ENCODE results near the gene SLC27A2. TPM values are rescaled to one million over a fixed set of nuclear protein-coding genes. Genes with fewer than 3 reads are reported as not detected.

The SLC27A2 gene
- total RNA-seq, 1 donor from 2014 or later, result 2.1 TPM

GRCh38 chr15:50247819-50248655, 66.0 kb downstream of the SLC27A2 start:
- no peak overlapping the region for H3K9ac ChIP-seq
- no peaks in the 10 kb centered on the region for H3K36me3 Mint-ChIP-seq
- H3K27me3 ChIP-seq, result no peaks in the 10 kb centered on the region
- DNase-seq (ENCODE audit: low spot score), result no peak
- H3K9me3 Mint-ChIP-seq, result peaks cover 2% of the 10 kb centered on the region
- peaks cover 8% of the 10 kb centered on the region for H3K27me3 Mint-ChIP-seq (ENCODE audit: insufficient read depth, low read depth)
- no peak overlapping the region for H3K4me3 ChIP-seq
- no peak overlapping the region for H3K27ac Mint-ChIP-seq
- no peak overlapping the region for H3K27ac ChIP-seq
- no peaks in the 10 kb centered on the region for H3K4me1 ChIP-seq
- no peaks in the 10 kb centered on the region for H3K4me1 Mint-ChIP-seq
- no peaks in the 10 kb centered on the region for H3K9me3 ChIP-seq (ENCODE audit: low read depth)
- H3K36me3 ChIP-seq, result no peaks in the 10 kb centered on the region
- H3F3A ChIP-seq (ENCODE audit: low read depth), result no peaks in the 10 kb centered on the region
- no peaks in the 10 kb centered on the region for H4K20me1 ChIP-seq (ENCODE audit: low read depth)
- no peak overlapping the region for H3K4me2 ChIP-seq
- no peak overlapping the region for H2AFZ ChIP-seq (replicated peaks)
- TF ChIP-seq CTCF (IDR thresholded peaks at IDR 0.05), result no peak
- no peaks in the 10 kb centered on the region for H3K79me2 ChIP-seq (ENCODE audit: low read depth)
- no peak overlapping the region for H3K4me3 Mint-ChIP-seq

- Mint-ChIP-seq H3K9me3 (peaks cover 2% of the 10 kb centered on the region), H3K4me3 (no peak overlapping the region), H3K36me3 (no peaks in the 10 kb centered on the region), H3K27ac (no peak overlapping the region), H3K27me3 (ENCODE audit: insufficient read depth, low read depth) (peaks cover 5% of the 10 kb centered on the region), H3K4me1 (peaks cover 1% of the 10 kb centered on the region)
- TF ChIP-seq CTCF (IDR thresholded peaks at IDR 0.05) (no peak), EZH2 (IDR thresholded peaks at IDR 0.05) (no peak)
- no peak for DNase-seq (ENCODE audit: low spot score)
- Histone ChIP-seq H3K4me1 (no peaks in the 10 kb centered on the region), H3K79me2 (ENCODE audit: low read depth) (no peaks in the 10 kb centered on the region), H4K20me1 (ENCODE audit: low read depth) (no peaks in the 10 kb centered on the region), H3K9ac (no peak overlapping the region), H3K9me3 (ENCODE audit: low read depth) (no peaks in the 10 kb centered on the region), H2AFZ (replicated peaks) (no peak overlapping the region), H3F3A (ENCODE audit: low read depth) (no peaks in the 10 kb centered on the region), H3K36me3 (no peaks in the 10 kb centered on the region), H3K4me3 (no peak overlapping the region), H3K27me3 (no peaks in the 10 kb centered on the region), H3K4me2 (no peak overlapping the region), H3K27ac (no peak overlapping the region)
Measured at GRCh38 chr15:50248994-50249582, 67.1 kb downstream of the SLC27A2 start.

GRCh38 chr15:50249704-50250103, 67.7 kb downstream of the SLC27A2 start:
- no peak overlapping the region for H3K9ac ChIP-seq
- no peak overlapping the region for H3K4me3 ChIP-seq
- H3K79me2 ChIP-seq (ENCODE audit: low read depth), result no peaks in the 10 kb centered on the region
- DNase-seq (ENCODE audit: low spot score), result no peak
- H3K4me3 Mint-ChIP-seq, result no peak overlapping the region
- H3K27ac Mint-ChIP-seq, result no peak overlapping the region
- no peaks in the 10 kb centered on the region for H3K9me3 ChIP-seq (ENCODE audit: low read depth)
- H3K4me1 Mint-ChIP-seq, result peaks cover 4% of the 10 kb centered on the region
- H2AFZ ChIP-seq (replicated peaks), result no peak overlapping the region
- H3F3A ChIP-seq (ENCODE audit: low read depth), result no peaks in the 10 kb centered on the region
- no peaks in the 10 kb centered on the region for H3K36me3 ChIP-seq
- no peaks in the 10 kb centered on the region for H4K20me1 ChIP-seq (ENCODE audit: low read depth)
- H3K9me3 Mint-ChIP-seq, result peaks cover 2% of the 10 kb centered on the region
- peaks cover 7% of the 10 kb centered on the region for H3K27me3 Mint-ChIP-seq (ENCODE audit: insufficient read depth, low read depth)
- no peaks in the 10 kb centered on the region for H3K4me1 ChIP-seq
- no peaks in the 10 kb centered on the region for H3K27me3 ChIP-seq
- no peak overlapping the region for H3K27ac ChIP-seq
- no peaks in the 10 kb centered on the region for H3K36me3 Mint-ChIP-seq
- no peak overlapping the region for H3K4me2 ChIP-seq
- TF ChIP-seq EZH2 (IDR thresholded peaks at IDR 0.05) (no peak), CTCF (IDR thresholded peaks at IDR 0.05) (no peak), EZH2phosphoT487 (IDR thresholded peaks at IDR 0.05) (no peak)

Data from neural progenitor cell (in vitro differentiated cells).